GM19351 (cell line): Measurements from ENCODE around the gene METTL26.
"Not testable (repeated sequence)": the region's sequence is repeated elsewhere in the genome, so short reads cannot be mapped to it uniquely, and the experiment has no call there.

Experiments
- ATAC-seq: cut with Tn5 transposase; IDR thresholded peaks from one replicate; pipeline ENCODE4 v1.9.1; 2021; ENCODE audit warnings: mild to moderate bottlenecking, moderate library complexity; ENCODE audit not compliant: unreplicated experiment

Gene METTL26

GRCh38 chr16:603933-604332, 32.2 kb downstream of the METTL26 start:
- ATAC-seq = no peak

GRCh38 chr16:600781-601180, 35.3 kb downstream of the METTL26 start:
- no peak for ATAC-seq

GRCh38 chr16:598823-599739, 37.0 kb downstream of the METTL26 start:
- no peak for ATAC-seq

GRCh38 chr16:597655-598054, 38.5 kb downstream of the METTL26 start:
- ATAC-seq = not testable (repeated sequence)

GRCh38 chr16:596736-597060, 39.4 kb downstream of the METTL26 start:
- ATAC-seq = no peak

GRCh38 chr16:595942-596735, 40.0 kb downstream of the METTL26 start:
- ATAC-seq = no peak

- no peak for ATAC-seq
These were observed 41.0 kb downstream of the METTL26 start for GRCh38 chr16:595094-595528.

DNA sequence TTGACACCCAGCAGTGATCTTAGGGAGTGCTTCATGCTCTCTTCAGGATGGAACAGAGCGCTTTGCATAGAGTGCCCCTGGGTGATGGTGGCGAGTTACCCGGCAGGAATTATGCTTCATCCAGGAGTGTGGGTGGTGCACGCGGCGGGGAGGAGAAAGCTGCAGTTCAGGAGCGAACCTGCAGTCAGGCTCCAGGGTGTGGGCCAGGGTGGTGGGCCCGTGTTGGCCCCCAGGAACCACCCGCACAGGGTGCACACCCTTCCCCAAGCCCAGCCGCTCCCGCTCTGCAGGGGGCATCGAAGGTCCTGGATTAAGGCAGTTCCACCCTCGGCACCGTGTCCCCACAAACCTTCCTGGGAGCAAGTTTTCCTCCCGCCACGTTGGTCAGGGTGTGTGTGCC, 42.3 kb downstream of the METTL26 start:
- no peak for ATAC-seq

- no peak for ATAC-seq
These were observed 42.7 kb downstream of the METTL26 start for GRCh38 chr16:593406-593805.

GRCh38 chr16:592518-593306, 43.4 kb downstream of the METTL26 start:
- no peak for ATAC-seq

DNA sequence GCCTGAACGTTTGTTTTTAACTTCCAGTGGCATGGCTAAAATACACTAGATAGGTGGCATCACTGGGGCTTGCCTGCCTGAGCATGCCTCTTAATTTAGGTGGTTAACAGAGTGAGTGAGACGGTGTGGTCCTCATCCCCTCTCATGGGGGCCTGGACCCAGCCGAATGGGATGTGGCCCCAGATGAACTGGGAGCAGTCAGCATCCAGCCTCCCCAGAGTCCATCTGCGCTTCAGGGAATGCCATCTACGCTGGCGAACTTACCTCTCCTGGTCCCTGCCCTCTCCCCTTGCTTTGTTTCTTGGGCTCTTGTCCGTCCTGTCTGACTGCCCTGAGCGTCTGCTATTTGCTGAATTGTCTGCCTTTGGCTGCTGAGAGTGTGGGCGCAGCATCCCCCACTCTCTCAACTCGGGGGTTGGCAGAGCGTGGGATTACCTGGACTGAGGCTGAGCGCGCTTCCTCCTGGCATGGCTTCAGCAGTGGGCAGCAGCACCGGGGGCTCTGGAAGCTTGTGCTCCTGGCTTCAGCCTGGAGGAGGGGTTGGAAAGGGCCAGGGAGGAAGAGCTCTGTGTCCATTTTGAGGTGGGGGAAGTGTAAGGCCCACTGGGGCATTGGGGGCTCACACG, 44.1 kb downstream of the METTL26 start:
- no peak for ATAC-seq

DNA sequence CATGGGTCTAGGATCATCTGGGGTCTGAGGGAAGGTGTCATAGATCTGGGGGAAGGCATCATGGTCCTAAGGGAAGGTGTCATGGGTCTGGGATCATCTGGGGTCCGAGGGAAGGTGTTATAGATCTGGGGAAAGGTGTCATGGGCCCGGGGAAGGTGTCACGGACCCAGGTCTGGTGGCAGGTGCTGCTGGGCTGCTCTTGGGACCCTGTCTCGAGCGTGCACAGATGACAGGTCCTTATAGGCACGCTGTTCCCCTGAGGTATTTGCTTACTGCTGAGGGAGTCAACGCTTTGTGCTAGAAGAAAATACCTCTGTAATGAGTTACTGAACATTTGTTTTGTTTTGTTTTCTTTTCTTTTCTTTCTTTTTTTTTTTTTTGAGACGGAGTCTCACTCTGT, 44.9 kb downstream of the METTL26 start:
- ATAC-seq = no peak

DNA sequence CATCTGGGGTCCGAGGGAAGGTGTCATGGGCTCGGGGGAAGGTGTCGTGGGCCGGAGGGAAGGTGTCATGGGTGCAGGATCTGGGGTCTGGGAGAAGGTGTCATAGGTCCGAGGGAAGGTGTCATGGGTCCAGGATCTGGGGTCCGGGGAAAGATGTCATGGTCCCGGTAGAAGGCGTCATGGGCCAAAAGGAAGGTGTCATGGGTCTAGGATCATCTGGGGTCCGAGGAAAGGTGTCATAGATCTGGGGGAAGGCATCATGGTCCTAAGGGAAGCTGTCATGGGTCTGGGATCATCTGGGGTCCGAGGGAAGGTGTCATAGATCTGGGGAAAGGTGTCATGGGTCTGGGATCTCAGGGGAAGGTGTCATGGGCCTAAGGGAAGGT, 45.3 kb downstream of the METTL26 start:
- ATAC-seq = no peak

GRCh38 chr16:590188-590814, 45.8 kb downstream of the METTL26 start:
- ATAC-seq = no peak

- peak; percentile 76 for ATAC-seq
These were observed 46.4 kb downstream of the METTL26 start, which contains the start of gene RAB40C for GRCh38 chr16:589658-590187. Gene RAB40C, plus strand, starts transcription at chr16:590066. Its CDS starts 226 bp downstream, at chr16:590292.

DNA sequence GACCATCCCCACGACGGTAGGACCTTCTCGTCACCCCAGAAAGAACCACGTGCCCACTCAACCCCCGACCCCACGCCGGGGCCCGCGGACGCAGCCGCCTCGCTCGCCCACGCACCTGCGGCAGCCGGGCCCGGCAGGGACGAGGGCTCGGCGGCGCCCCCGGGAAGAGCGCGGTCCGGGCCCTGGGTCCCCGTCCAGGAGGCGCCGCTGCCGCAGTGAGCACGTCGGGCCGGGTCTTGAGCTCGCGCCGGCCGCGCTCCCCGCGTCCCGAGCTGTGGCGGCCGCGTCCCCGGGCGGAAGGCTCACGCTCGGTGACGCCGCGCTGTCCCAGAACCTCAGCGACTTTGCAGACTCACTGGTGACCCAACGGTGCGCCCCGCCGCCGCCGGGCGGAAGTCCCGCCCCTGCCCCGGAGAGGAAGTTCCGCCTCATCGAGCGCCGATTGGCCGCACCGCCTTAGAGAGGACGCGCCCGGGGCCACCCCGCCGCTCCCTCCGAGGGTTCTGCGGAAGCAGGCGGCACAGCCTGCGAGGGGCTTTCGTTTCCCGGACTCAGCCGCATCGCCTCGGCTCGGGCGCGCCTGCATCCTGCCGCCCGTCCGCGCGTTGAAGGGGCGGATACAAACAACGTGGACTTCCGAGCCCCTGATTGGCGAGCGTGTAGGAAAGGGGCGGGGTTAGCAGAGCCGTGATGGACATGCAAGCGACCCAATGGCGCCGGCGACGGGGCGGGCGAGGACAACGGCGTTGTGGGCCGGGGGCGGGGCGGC, 47.0 kb downstream of the METTL26 start:
- peak; percentile 66 for ATAC-seq

DNA sequence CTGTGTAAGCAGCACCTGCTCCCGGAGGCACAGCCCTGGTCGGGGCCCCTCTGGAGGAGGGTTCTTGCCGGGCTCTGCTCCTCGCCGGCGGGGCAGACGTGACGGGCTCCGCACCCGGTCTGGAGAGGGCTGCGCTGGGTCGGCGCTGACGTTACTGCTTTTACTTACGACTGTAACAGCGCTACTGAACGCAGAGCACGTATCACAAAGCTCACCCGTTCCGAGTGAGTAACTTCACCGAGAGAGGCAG, 47.5 kb downstream of the METTL26 start:
- ATAC-seq = peak; percentile 19

DNA sequence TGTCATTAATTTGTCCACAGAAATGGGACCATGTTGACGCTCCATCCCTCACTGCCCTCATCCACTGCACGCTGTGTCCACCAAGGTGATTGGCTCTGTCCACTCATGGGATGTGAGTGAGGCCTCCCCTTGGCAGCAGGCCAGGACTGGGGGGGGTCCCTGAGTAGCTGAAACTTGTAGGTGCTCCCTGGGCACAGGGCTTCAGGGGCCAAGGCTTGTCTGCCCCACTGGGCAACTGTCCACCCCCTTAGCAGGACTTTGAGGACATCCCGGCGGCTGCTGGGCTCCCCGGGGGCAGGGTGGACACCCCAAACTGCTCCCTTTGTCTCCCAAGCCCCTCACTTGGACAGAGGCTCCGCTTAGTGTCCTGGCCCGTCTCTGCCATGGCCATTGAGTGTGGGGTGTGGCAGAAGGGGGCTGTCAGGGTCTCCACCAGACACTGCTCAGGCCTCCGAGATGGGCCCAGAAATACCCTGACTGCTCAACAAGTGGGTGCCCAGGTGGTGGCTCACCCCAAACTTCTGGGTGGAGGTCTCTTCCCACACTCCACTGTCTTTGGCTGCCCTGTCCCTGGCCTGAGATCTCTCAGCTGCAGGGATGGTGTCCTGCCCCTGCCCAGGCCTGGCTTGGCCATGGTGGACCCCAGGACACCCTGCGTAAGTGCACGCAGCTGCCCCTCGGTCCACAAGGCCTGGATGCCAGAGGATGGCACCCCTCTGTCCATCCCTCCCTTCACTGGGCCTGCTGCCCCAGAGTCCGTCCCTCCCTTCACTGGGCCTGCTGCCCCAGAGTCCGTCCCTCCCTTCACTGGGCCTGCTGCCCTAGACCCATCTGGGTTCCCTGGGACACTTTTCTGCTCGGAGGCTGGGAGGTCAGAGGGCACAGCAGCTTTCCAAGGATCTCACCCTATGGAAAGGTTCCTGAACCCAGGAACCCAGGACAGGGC, 49.2 kb downstream of the METTL26 start:
- ATAC-seq = no peak
